H1 (cell line): ENCODE results near the gene CRYBB1. TPM values are rescaled to one million over a fixed set of nuclear protein-coding genes. Genes with fewer than 3 reads are reported as not detected.

Experiments used
- CTCF ChIA-PET: fragments of 300-600 bp; sonication (Branson Sonifier 250); formaldehyde crosslinking; loops from one replicate; lab custom pipeline; 2021; ENCODE audit not compliant: partially characterized antibody; lab: Charles Lee
- POLR2A ChIA-PET: fragments of 300-600 bp; sonication (Branson Sonifier 250); formaldehyde crosslinking; loops from one replicate; lab custom pipeline; 2021; ENCODE audit warnings: inconsistent platforms; ENCODE audit not compliant: partially characterized antibody; lab: Charles Lee
- DNase-seq, 2 experiments: peaks; one replicate each; pipeline versions ENCODE4 v3.0.0 to v3.0.0-alpha.2; 2010 to 2022; ENCODE audit warnings: low spot score in 2 of 2, low read depth in 1 of 2, mixed read lengths in 1 of 2
- FAIRE-seq: peaks from 2 replicates; lab custom pipeline; 2011; peaks lifted over from hg19 to GRCh38; lab: Jason Lieb, UNC
- H2AFZ ChIP-seq: 2 replicates; pipeline ENCODE4 v1.8.1; 2012; ENCODE audit warnings: low read length, inconsistent platforms
- H2AK5ac ChIP-seq: 2 replicates; pipeline ENCODE4 v1.6.1; 2013; ENCODE audit warnings: low read depth, low read length
- H2BK120ac ChIP-seq: replicated peaks from 2 replicates; pipeline ENCODE3; 2013; ENCODE audit warnings: low read depth, low read length, inconsistent platforms
- H2BK12ac ChIP-seq: 2 replicates; pipeline ENCODE4 v1.6.1; 2013; ENCODE audit warnings: low read depth, low read length
- H2BK15ac ChIP-seq: 2 replicates; pipeline ENCODE4 v1.6.1; 2013; ENCODE audit warnings: low read length
- H2BK20ac ChIP-seq: 2 replicates; pipeline ENCODE4 v1.6.1; 2013; ENCODE audit warnings: low read length
- H2BK5ac ChIP-seq: 2 replicates; pipeline ENCODE4 v1.6.1; 2013; ENCODE audit warnings: low read depth, low read length
- H3K14ac ChIP-seq: 2 replicates; pipeline ENCODE4 v1.6.1; 2013; ENCODE audit warnings: inconsistent platforms; ENCODE audit not compliant: insufficient read length
- H3K18ac ChIP-seq: 2 replicates; pipeline ENCODE4 v1.6.1; 2013; ENCODE audit warnings: low read length; ENCODE audit errors: extremely low read depth
- H3K23ac ChIP-seq: 2 replicates; pipeline ENCODE4 v1.6.1; 2013; ENCODE audit warnings: inconsistent platforms; ENCODE audit not compliant: insufficient read length
- H3K23me2 ChIP-seq: 2 replicates; pipeline ENCODE4 v1.6.1; 2013; ENCODE audit warnings: low read depth, low read length
- H3K27ac ChIP-seq: 2 replicates; pipeline ENCODE4 v1.6.1; 2011; ENCODE audit warnings: low read depth, low read length, inconsistent platforms
- H3K27me3 ChIP-seq, 4 experiments: replicated peaks in 1 of 4; 1 replicate in 1 of 4; 2 replicates in 3 of 4; pipeline versions ENCODE4 v1.6.1 to v1.8.1; 2011 to 2013; ENCODE audit warnings: low read length in 3 of 4, mild to moderate bottlenecking in 3 of 4, inconsistent platforms in 2 of 4, mixed read lengths in 2 of 4, moderate library complexity in 1 of 4; ENCODE audit not compliant: control insufficient read depth in 3 of 4, insufficient read depth in 3 of 4; ENCODE audit errors: extremely low read depth in 1 of 4
- H3K36me3 ChIP-seq, 4 experiments: 2 replicates each; pipeline versions ENCODE4 v1.6.1 to v1.8.1; 2011 to 2013; ENCODE audit warnings: mild to moderate bottlenecking in 4 of 4, low read length in 3 of 4, moderate library complexity in 2 of 4, control low read depth in 1 of 4, inconsistent platforms in 1 of 4; ENCODE audit not compliant: insufficient read depth in 4 of 4, control insufficient read depth in 2 of 4
- H3K4ac ChIP-seq: replicated peaks from 2 replicates; pipeline ENCODE3; 2013; ENCODE audit warnings: low read length, low read depth, mixed read lengths, inconsistent platforms; ENCODE audit not compliant: insufficient read length
- H3K4me1 ChIP-seq, 4 experiments: replicated peaks in 1 of 4; 1 replicate in 1 of 4; 2 replicates in 3 of 4; pipeline versions ENCODE4 v1.6.1 to v1.8.1; 2011 to 2013; ENCODE audit warnings: low read length in 3 of 4, inconsistent platforms in 2 of 4, mixed read lengths in 1 of 4; ENCODE audit not compliant: insufficient read depth in 4 of 4, control insufficient read depth in 3 of 4
- H3K4me2 ChIP-seq, 2 experiments: 2 replicates each; pipeline versions ENCODE4 v1.6.1 to v1.8.1; 2011 to 2013; ENCODE audit warnings: low read depth in 2 of 2, low read length in 2 of 2, control low read depth in 1 of 2, inconsistent platforms in 1 of 2, mild to moderate bottlenecking in 1 of 2; ENCODE audit not compliant: insufficient read depth in 1 of 2
- H3K4me3 ChIP-seq, 4 experiments: fragments of 200-600, 300-600 bp in 1 of 4; sonication (generic), shearing (Covaris generic), sonication (Bioruptor Twin) in 1 of 4; 2 replicates each; pipeline versions ENCODE4 v1.5.1 to v1.8.1; 2011 to 2016; ENCODE audit warnings: low read length in 4 of 4, low read depth in 3 of 4, control low read depth in 2 of 4, inconsistent platforms in 2 of 4, mild to moderate bottlenecking in 2 of 4, mixed read lengths in 1 of 4, moderate library complexity in 1 of 4; ENCODE audit not compliant: insufficient read depth in 2 of 4; ENCODE audit errors: extremely low read depth in 1 of 4
- H3K56ac ChIP-seq: replicated peaks from 2 replicates; pipeline ENCODE3; 2013; ENCODE audit warnings: low read depth, mild to moderate bottlenecking, mixed read lengths, low read length, inconsistent platforms; ENCODE audit not compliant: insufficient read length
- H3K79me1 ChIP-seq: 2 replicates; pipeline ENCODE4 v1.6.1; 2013; ENCODE audit warnings: low read depth, low read length, control low read depth
- H3K79me2 ChIP-seq, 2 experiments: 2 replicates each; pipeline versions ENCODE4 v1.6.1 to v1.8.1; 2012 to 2013; ENCODE audit warnings: low read length in 2 of 2, mild to moderate bottlenecking in 2 of 2, inconsistent platforms in 1 of 2; ENCODE audit not compliant: insufficient read depth in 2 of 2, control insufficient read depth in 1 of 2
- H3K9ac ChIP-seq, 4 experiments: replicated peaks in 1 of 4; 1 replicate in 1 of 4; 2 replicates in 3 of 4; pipeline versions ENCODE4 v1.6.1 to v1.8.1; 2011 to 2013; ENCODE audit warnings: low read depth in 3 of 4, low read length in 3 of 4, control low read depth in 2 of 4, mild to moderate bottlenecking in 2 of 4, moderate library complexity in 2 of 4, inconsistent platforms in 1 of 4; ENCODE audit errors: extremely low read depth in 1 of 4
- H3K9me3 ChIP-seq, 2 experiments: 2 replicates each; pipeline versions ENCODE4 v1.6.1 to v1.8.1; 2012 to 2013; ENCODE audit warnings: mild to moderate bottlenecking in 2 of 2, moderate library complexity in 2 of 2, control low read depth in 1 of 2, inconsistent platforms in 1 of 2, low read depth in 1 of 2, low read length in 1 of 2, mixed read lengths in 1 of 2; ENCODE audit not compliant: insufficient read depth in 2 of 2
- H4K20me1 ChIP-seq, 2 experiments: replicated peaks in 1 of 2; 2 replicates each; pipeline versions ENCODE3 to v1.8.1; 2011 to 2013; ENCODE audit warnings: inconsistent platforms in 2 of 2, low read length in 2 of 2, mild to moderate bottlenecking in 1 of 2; ENCODE audit not compliant: insufficient read depth in 2 of 2, control insufficient read depth in 1 of 2
- H4K5ac ChIP-seq: 2 replicates; pipeline ENCODE4 v1.6.1; 2013; ENCODE audit warnings: low read length, low read depth, mixed read lengths, inconsistent platforms; ENCODE audit not compliant: insufficient read length
- H4K8ac ChIP-seq: 2 replicates; pipeline ENCODE4 v1.8.0; 2013; ENCODE audit warnings: mild to moderate bottlenecking, moderate library complexity, low read length, inconsistent platforms; ENCODE audit not compliant: insufficient read depth; ENCODE audit errors: extremely low read depth
- H4K91ac ChIP-seq: replicated peaks from 2 replicates; pipeline ENCODE3; 2013; ENCODE audit warnings: low read length, mixed read lengths, inconsistent platforms; ENCODE audit not compliant: insufficient read length
- EGR1 ChIP-seq: IDR thresholded peaks from 2 replicates; pipeline ENCODE4 v1.6.1; 2011; ENCODE audit warnings: low read depth, low read length, borderline replicate concordance
- RXRA ChIP-seq: IDR thresholded peaks from 2 replicates; pipeline ENCODE4 v1.6.1; 2011; ENCODE audit warnings: low read depth, mild to moderate bottlenecking, low read length, moderate library complexity; ENCODE audit not compliant: insufficient read depth
- WGBS, 2 experiments: shearing (Covaris generic) in 1 of 2; methylation state at CpG; one replicate each; pipeline versions ENCODE4 v1.1.6 to v1.1.7; 2013 to 2015; ENCODE audit warnings: low lambda C conversion rate in 2 of 2, mixed read lengths in 2 of 2, inconsistent platforms in 1 of 2, low coverage in 1 of 2, missing lambda C conversion rate in 1 of 2; ENCODE audit not compliant: insufficient replicate concordance in 2 of 2, insufficient coverage in 1 of 2, insufficient read length in 1 of 2; ENCODE audit errors: extremely low coverage in 1 of 2, missing lambda C conversion rate in 1 of 2; 5-methylcytosine and 5-hydroxymethylcytosine counted together
- long read RNA-seq, 2 experiments: library from RNA in 1 of 2; library from capped mRNA in 1 of 2; stranded (forward); transcript quantifications; one replicate each; pipeline ENCODE4 v2.0.0, GENCODE V29; 2021; ENCODE audit warnings: inconsistent platforms in 1 of 2
- polyA minus RNA-seq, 3 experiments: library from RNA; depleted of rRNA, polyadenylated mRNA; stranded (reverse); fragments of >200 nt; gene quantifications; 1 replicate in 2 of 3; 2 replicates in 1 of 3; pipeline ENCODE4 v1.2.3, GENCODE V29; 2011
- polyA plus RNA-seq, 7 experiments: library from polyadenylated mRNA; depleted of rRNA in 3 of 7; stranded (reverse) in 5 of 7; unstranded in 2 of 7; fragments of >200 nt in 5 of 7; fragments of 200-250 nt in 2 of 7; gene quantifications; 1 replicate in 5 of 7; 2 replicates in 1 of 7; 4 replicates in 1 of 7; pipeline versions ENCODE4 v1.2.1 to v1.2.3, GENCODE V29; 2011 to 2013; ENCODE audit warnings: missing spikeins in 2 of 7, mixed read lengths in 2 of 7
- total RNA-seq: library from RNA; stranded (reverse); fragmentation: NEBNext Ultra II Directional; extraction: Animal tissue kit (Norgen Biotek cat#: 25700); gene quantifications from 2 replicates; pipeline ENCODE4 v1.2.1, GENCODE V29; 2021

CRYBB1 gene
- 1.7 and 4.2 TPM in 2 replicates for total RNA-seq
- 6.0 and 7.2 TPM in 2 replicates for polyA plus RNA-seq (2011; rRNA removed)
- polyA plus RNA-seq (2011; cell fraction: cytosol; rRNA removed) = 7.5 TPM
- 5.0 TPM for polyA plus RNA-seq (2011; cell fraction: nucleus; rRNA removed)
- polyA plus RNA-seq (2012, experiment 1 of 2) = 2.7 to 5.7 TPM (median 5.2 TPM) in 4 replicates
- 3.9 TPM for polyA plus RNA-seq (2012, experiment 2 of 2)
- 7.7 TPM for polyA plus RNA-seq (2013, experiment 1 of 2)
- polyA plus RNA-seq (2013, experiment 2 of 2) = 7.4 TPM
- polyA minus RNA-seq (2011; rRNA and poly(A)+ RNA removed) = 1.7 and 4.1 TPM in 2 replicates
- polyA minus RNA-seq (2011; cell fraction: cytosol; rRNA and poly(A)+ RNA removed) = 2.9 TPM
- 1.3 TPM for polyA minus RNA-seq (2011; cell fraction: nucleus; rRNA and poly(A)+ RNA removed)
- long read RNA-seq, experiment 1, partial matches to known transcripts = 6 of 8 reads
- long read RNA-seq, experiment 1, other reads (novel, unspliced or antisense) = 2 of 8 reads
- long read RNA-seq, experiment 2, partial matches to known transcripts = 3 of 7 reads
- long read RNA-seq, experiment 2, other reads (novel, unspliced or antisense) = 3 of 7 reads

GRCh38 chr22:26617271-26618199, at the start of gene CRYBB1:
Gene CRYBB1, minus strand, starts transcription at chr22:26618027. Its CDS starts 1,708 bp downstream, at chr22:26616319.
- peak within 1 kb of the TSS; percentile 25 for H4K5ac ChIP-seq
- no peak within 1 kb of the TSS for H4K8ac ChIP-seq
- WGBS, 2 experiments = 66% methylated on average over 7 of the region's 7 CpGs; no CpG with 5 or more reads in 1 of the 2 experiments
- H3K23ac ChIP-seq = no peak within 1 kb of the TSS
- peak within 1 kb of the TSS; percentile 79; the same call in 1 of the 2 replicates for H2BK5ac ChIP-seq
- no peak within 1 kb of the TSS for H3K14ac ChIP-seq
- H3K9ac ChIP-seq = no peak within 1 kb of the TSS
- no peaks in the 10 kb centered on the region for H3K79me1 ChIP-seq
- H2BK12ac ChIP-seq = peak within 1 kb of the TSS; percentile 97; the same call in 1 of the 2 replicates
- H4K20me1 ChIP-seq = no peaks in the 10 kb centered on the region
- no peaks in the 10 kb centered on the region for H3K9me3 ChIP-seq
- H3K56ac ChIP-seq = no peak within 1 kb of the TSS
- H3K4me2 ChIP-seq = peak within 1 kb of the TSS; percentile 31 to 32
- no peaks in the 10 kb centered on the region for H3K36me3 ChIP-seq
- H2AK5ac ChIP-seq = peak within 1 kb of the TSS; percentile 89; the same call in 1 of the 2 replicates
- peak within 1 kb of the TSS; percentile 81 for H3K18ac ChIP-seq
- no peak within 1 kb of the TSS for H3K4me3 ChIP-seq
- H3K23me2 ChIP-seq = no peaks in the 10 kb centered on the region; the same call in 1 of the 2 replicates
- no peak within 1 kb of the TSS for H3K4ac ChIP-seq
- no peak for FAIRE-seq
- no peak within 1 kb of the TSS for H3K27ac ChIP-seq
- ChIA-PET POLR2A (interaction anchor here (0.7 to 1.3 kb wide), 5 partner anchors 9 to 63 kb away, joined by 3 to 5 read pairs (median 4); no protein-coding TSS in a partner anchor), CTCF (interaction anchor here (0.7 to 2.1 kb wide), 6 partner anchors 13 to 55 kb away, joined by 3 to 5 read pairs (median 3); no protein-coding TSS in a partner anchor)
- H3K4me1 ChIP-seq = peaks cover 21 to 37% (median 29%) of the 10 kb centered on the region in 4 experiments
- H3K27me3 ChIP-seq = peaks cover 5 to 21% (median 18%) of the 10 kb centered on the region in 4 experiments
- no peak within 1 kb of the TSS for H2BK120ac ChIP-seq
- peak within 1 kb of the TSS; percentile 36 for H2BK15ac ChIP-seq
- H2BK20ac ChIP-seq = peak within 1 kb of the TSS; percentile 95
- TF ChIP-seq RXRA = no peak
- peak; percentile 70; the same call in 1 of the 2 replicates for TF ChIP-seq EGR1
- no peak within 1 kb of the TSS for H2AFZ ChIP-seq
- peak in 1 of 2 experiments; percentile 53 for DNase-seq
- H3K79me2 ChIP-seq = no peaks in the 10 kb centered on the region
- H4K91ac ChIP-seq = peak within 1 kb of the TSS; percentile 89
